ENCODE measurements around the gene CDC42BPG. TPM values are rescaled to one million over a fixed set of nuclear protein-coding genes. Genes with fewer than 3 reads are reported as not detected.

CDC42BPG gene
- total RNA-seq, 1 experiment from 2014 or later, result 30.1 TPM

DNA sequence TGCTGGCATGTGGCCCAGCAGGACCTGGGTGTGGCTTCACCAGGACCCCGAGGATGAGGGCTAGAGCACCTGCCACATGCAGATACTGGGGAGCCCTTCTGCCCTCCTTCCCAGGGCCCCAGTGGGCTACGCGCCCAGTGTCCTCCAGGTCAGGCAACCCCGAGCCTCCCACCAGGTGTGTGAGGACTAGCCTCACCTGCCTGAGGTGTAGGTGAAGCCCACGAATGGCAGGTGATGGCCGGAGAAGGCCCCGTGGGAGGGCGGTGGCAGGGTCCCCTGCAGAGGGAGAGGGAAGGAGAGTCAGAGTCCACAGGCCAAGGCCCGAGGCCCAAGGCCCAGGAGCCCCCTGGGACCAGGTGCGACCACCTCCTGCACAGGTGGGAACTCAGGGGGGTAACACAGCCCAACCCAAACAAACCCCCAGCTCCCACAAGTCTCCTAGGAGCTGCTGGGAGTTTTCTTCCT, 6.5 kb downstream of the CDC42BPG start:
- CTCF ChIA-PET, result no interaction called here
- H3K36me3 ChIP-seq (ENCODE audit: control insufficient read depth in 1 of 2, insufficient read depth in 2 of 2, low read length in 2 of 2), result peaks cover 11 to 15% of the 10 kb centered on the region in 2 experiments; a peak in 3 of 4 replicates

More for the DNA sequence above, 6.5 kb downstream of the CDC42BPG start:
- no peaks in the 10 kb centered on the region for H4K20me1 ChIP-seq (ENCODE audit: insufficient read depth)
- no peak overlapping the region for H3K9ac ChIP-seq (ENCODE audit: low read length)
- no peaks in the 10 kb centered on the region for H3K9me3 ChIP-seq (ENCODE audit: control insufficient read depth in 1 of 2, insufficient read depth in 1 of 2, low read depth in 1 of 2, low read length in 2 of 2)
- BruUV-seq (replicated peaks), result no TSS peak
- H3K4me1 ChIP-seq (ENCODE audit: control insufficient read depth in 1 of 2, insufficient read depth in 2 of 2, low read length in 2 of 2), result peaks cover 27 to 31% of the 10 kb centered on the region in 2 experiments
- H3K27ac ChIP-seq (ENCODE audit: low read depth, low read length), result no peak overlapping the region
- no peaks in the 10 kb centered on the region for H3K27me3 ChIP-seq (ENCODE audit: insufficient read depth, low read length)
- no peak for DNase-seq (ENCODE audit: low read depth, low spot score)
- POLR2A ChIA-PET, result no interaction called here
- H3K79me2 ChIP-seq (ENCODE audit: insufficient read depth, low read length), result peaks cover 13% of the 10 kb centered on the region
- no peak overlapping the region for H3K4me3 ChIP-seq (replicated peaks in 1 of 2; ENCODE audit: low read depth in 1 of 2, low read length in 2 of 2)
- no peak overlapping the region for H2AFZ ChIP-seq (ENCODE audit: low read depth, low read length, poor library complexity, severe bottlenecking)
- no peaks in the 10 kb centered on the region for H3K9me2 ChIP-seq (ENCODE audit: insufficient read depth)
- TF ChIP-seq TCF7L2 (IDR thresholded peaks at IDR 0.05; ENCODE audit: borderline replicate concordance, extremely low read depth, insufficient read depth, insufficient read length) (no peak), CBX3 (IDR thresholded peaks at IDR 0.05; ENCODE audit: low read depth) (no peak), EZH2 (IDR thresholded peaks at IDR 0.05) (no peak), CTCF (IDR thresholded peaks at IDR 0.05 in 2 of 3, conservative IDR thresholded peaks at IDR 0.05 in 1 of 3; ENCODE audit: borderline replicate concordance in 1 of 3, insufficient read depth in 1 of 3, low read depth in 2 of 3, low read length in 2 of 3) (no peak), JUND (IDR thresholded peaks at IDR 0.05) (no peak), FOSL1 (IDR thresholded peaks at IDR 0.05; ENCODE audit: low read depth) (no peak)
- no peak for ATAC-seq
- RAD21 ChIA-PET (ENCODE audit: low non-redundant PET in 1 of 2, low total read pairs in 2 of 2, uncharacterized antibody in 2 of 2, unreplicated experiment in 2 of 2), result no interaction called here
- intact Hi-C loops (cut with micrococcal nuclease), result no loop called here
- no peak overlapping the region for H3K4me2 ChIP-seq (ENCODE audit: low read length)
